Stimulated activated CD8-positive, alpha-beta memory T cell treated with anti-CD3 and anti-CD28 coated beads, Interleukin-7, amount 100 ng/mL, for 4 hours (primary cell): Measurements from ENCODE around the gene ETFA.

ENCODE experiments used
- DNase-seq, 2 donors: peaks; one replicate each; pipeline ENCODE4 v3.0.0-alpha.2; 2020; ENCODE audit warnings: low read depth in 2 of 2

The ETFA gene

GRCh38 chr15:76195506-76196268 is 115.6 kb downstream of the ETFA start:
- DNase-seq = no peak

GRCh38 chr15:76193934-76194333 is 117.3 kb downstream of the ETFA start:
- no peak for DNase-seq

- no peak for DNase-seq
Observed at GRCh38 chr15:76192715-76193114, 118.6 kb downstream of the ETFA start.

GRCh38 chr15:76191539-76192244 is 119.6 kb downstream of the ETFA start:
- DNase-seq = no peak

- peak; percentile 14 to 47 for DNase-seq
Observed at GRCh38 chr15:76190751-76191538, 120.3 kb downstream of the ETFA start.

GRCh38 chr15:76190070-76190564 is 121.2 kb downstream of the ETFA start:
- no peak for DNase-seq

- DNase-seq = no peak
Observed at GRCh38 chr15:76189106-76189505, 122.2 kb downstream of the ETFA start.

- DNase-seq = no peak
Observed at GRCh38 chr15:76187163-76187562, 124.1 kb downstream of the ETFA start.

GRCh38 chr15:76185716-76186115 is 125.6 kb downstream of the ETFA start:
- no peak for DNase-seq

- DNase-seq = no peak
Observed at GRCh38 chr15:76184650-76185035, 126.6 kb downstream of the ETFA start.

- DNase-seq = no peak
Observed at GRCh38 chr15:76183930-76184649, 127.2 kb downstream of the ETFA start.

- DNase-seq = no peak
Observed at GRCh38 chr15:76181705-76182107, 129.6 kb downstream of the ETFA start.

- no peak for DNase-seq
Observed at GRCh38 chr15:76180321-76180720, 130.9 kb downstream of the ETFA start.

- no peak for DNase-seq
Observed at GRCh38 chr15:76179023-76179422, 132.2 kb downstream of the ETFA start.

GRCh38 chr15:76178296-76179000 is 132.8 kb downstream of the ETFA start:
- no peak for DNase-seq

- DNase-seq = no peak
Observed at GRCh38 chr15:76177491-76178040, 133.7 kb downstream of the ETFA start.

- DNase-seq = no peak
Observed at GRCh38 chr15:76176487-76177085, 134.7 kb downstream of the ETFA start.

- no peak for DNase-seq
Observed at GRCh38 chr15:76176059-76176458, 135.2 kb downstream of the ETFA start.

- DNase-seq = no peak
Observed at GRCh38 chr15:76175442-76175841, 135.8 kb downstream of the ETFA start.

- no peak for DNase-seq
Observed at GRCh38 chr15:76174654-76175053, 136.6 kb downstream of the ETFA start.
